ENCODE data around the gene TNXB.

- TF ChIP-seq EP300 (IDR thresholded peaks at IDR 0.05; ENCODE audit: borderline replicate concordance) (no peak), REST (IDR thresholded peaks at IDR 0.05; ENCODE audit: low read depth) (no peak), ZBTB7A (IDR thresholded peaks at IDR 0.05; ENCODE audit: low read depth) (no peak), NFIC (IDR thresholded peaks at IDR 0.05) (no peak), EGR1 (IDR thresholded peaks at IDR 0.05) (no peak)
These were observed 625 bp upstream of the TNXB start for GRCh38 chr6:32109765-32110160.

Measured in Ishikawa (cell line).